Thoracic aorta endothelial cell (primary cell): ENCODE results near the gene RAD9A. TPM values are rescaled to one million over a fixed set of nuclear protein-coding genes. Genes with fewer than 3 reads are reported as not detected.

Source experiments
- small RNA-seq: library from RNA; depleted of rRNA; stranded (forward); fragments of <200 nt; gene quantifications from one replicate; pipeline ENCODE3, GENCODE V24; 2012
- total RNA-seq: library from RNA; depleted of rRNA; stranded (reverse); fragments of >200 nt; gene quantifications from 2 replicates; pipeline ENCODE4 v1.2.3, GENCODE V29; 2012

Gene RAD9A
- total RNA-seq: 4.4 and 6.7 TPM in 2 replicates

GRCh38 chr11:67391304-67392182, at the start of gene RAD9A:
Gene RAD9A, plus strand, starts transcription at chr11:67391986. Its CDS starts 59 bp downstream, at chr11:67392045.

GRCh38 chr11:67353317-67354074, 38.3 kb upstream of the RAD9A start, which contains the start of gene POLD4:
Gene POLD4, minus strand, starts transcription at chr11:67353546. Its CDS starts 147 bp downstream, at chr11:67353399.

GRCh38 chr11:67372993-67373647, 18.7 kb upstream of the RAD9A start, which contains the start of gene CLCF1:
Gene CLCF1, minus strand, starts transcription at chr11:67373598. Its CDS starts 59 bp downstream, at chr11:67373539.

GRCh38 chr11:67401495-67402191, 9.9 kb downstream of the RAD9A start, which contains the start of gene PPP1CA:
Gene PPP1CA, minus strand, starts transcription at chr11:67401858. Its CDS starts 76 bp downstream, at chr11:67401782.

GRCh38 chr11:67415501-67416304, 23.9 kb downstream of the RAD9A start, which contains the start of gene CARNS1:
Gene CARNS1, plus strand, starts transcription at chr11:67415678. Its CDS starts 522 bp downstream, at chr11:67416200.

GRCh38 chr11:67428052-67429001, 36.5 kb downstream of the RAD9A start, which contains the start of gene RPS6KB2:
Gene RPS6KB2, plus strand, starts transcription at chr11:67428494. Its CDS starts 52 bp downstream, at chr11:67428546.

GRCh38 chr11:67437082-67437808, 45.5 kb downstream of the RAD9A start, which contains the start of gene PTPRCAP:
Gene PTPRCAP, minus strand, starts transcription at chr11:67437682. Its CDS starts 63 bp downstream, at chr11:67437619.

Small RNA genes lying within 50 kb of the gene (small RNA-seq; reads per million reads assigned to genes)
- gene RN7SKP239 (not detected), gene RNU6-1238P (not detected)

Other genes starting within 250 kb of the RAD9A start
- 29.1 and 39.3 TPM in 2 replicates for gene GRK2, start 125.5 kb upstream of the RAD9A start, total RNA-seq
- 22.1 and 23.5 TPM in 2 replicates for gene ANKRD13D, start 102.7 kb upstream of the RAD9A start, total RNA-seq
- 8.2 and 9.0 TPM in 2 replicates for gene SSH3, start 88.5 kb upstream of the RAD9A start, total RNA-seq
- gene POLD4, start 38.4 kb upstream of the RAD9A start, total RNA-seq: 37.9 and 45.9 TPM in 2 replicates
- 2.3 and 2.9 TPM in 2 replicates for gene CLCF1, start 18.4 kb upstream of the RAD9A start, total RNA-seq
- gene PPP1CA, start 9.9 kb downstream of the RAD9A start, total RNA-seq: 200 and 207 TPM in 2 replicates
- not detected in 2 replicates for gene TBC1D10C, start 12.1 kb downstream of the RAD9A start, total RNA-seq
- 0.13 and 0.22 TPM in 2 replicates for gene CARNS1, start 23.7 kb downstream of the RAD9A start, total RNA-seq
- 39.9 and 47.4 TPM in 2 replicates for gene RPS6KB2, start 36.5 kb downstream of the RAD9A start, total RNA-seq
- gene PTPRCAP, start 45.7 kb downstream of the RAD9A start, total RNA-seq: 0.27 and 0.93 TPM in 2 replicates
- 84.4 and 99.6 TPM in 2 replicates for gene CORO1B, start 51.5 kb downstream of the RAD9A start, total RNA-seq
- not detected in 2 replicates for gene GPR152, start 60.7 kb downstream of the RAD9A start, total RNA-seq
- gene CABP4, start 63.4 kb downstream of the RAD9A start, total RNA-seq: 0.65 and 1.1 TPM in 2 replicates
- 19.4 and 20.2 TPM in 2 replicates for gene TMEM134, start 77.3 kb downstream of the RAD9A start, total RNA-seq
- gene AIP, start 91.0 kb downstream of the RAD9A start, total RNA-seq: 34.6 and 37.0 TPM in 2 replicates
- 10.1 and 16.3 TPM in 2 replicates for gene PITPNM1, start 113.4 kb downstream of the RAD9A start, total RNA-seq
- gene CDK2AP2, start 116.2 kb downstream of the RAD9A start, total RNA-seq: 21.1 and 22.7 TPM in 2 replicates
- gene CABP2, start 131.5 kb downstream of the RAD9A start, total RNA-seq: not detected in 2 replicates
- 635 and 696 TPM in 2 replicates for gene GSTP1, start 191.8 kb downstream of the RAD9A start, total RNA-seq
- 156 and 162 TPM in 2 replicates for gene NDUFV1, start 214.9 kb downstream of the RAD9A start, total RNA-seq
- gene NUDT8, start 238.0 kb downstream of the RAD9A start, total RNA-seq: 9.6 and 12.3 TPM in 2 replicates
- not detected in 2 replicates for gene TBX10, start 247.8 kb downstream of the RAD9A start, total RNA-seq